GM12873 (cell line): ENCODE results near the gene C2CD2.
A peak's percentile ranks its signal among the peaks of the same experiment; 100 is the strongest.

Source experiments
- CTCF ChIP-seq: IDR thresholded peaks from 2 replicates; pipeline ENCODE4 v1.5.1; 2012; ENCODE audit warnings: low read depth, mild to moderate bottlenecking, moderate library complexity, low read length, control low read depth; ENCODE audit not compliant: insufficient read depth; ENCODE audit errors: missing control alignments

C2CD2 gene

GRCh38 chr21:41878831-41879189 is 75.0 kb downstream of the C2CD2 start:
- TF ChIP-seq CTCF, result no peak

GRCh38 chr21:41877901-41878830 is 75.7 kb downstream of the C2CD2 start:
- TF ChIP-seq CTCF, result no peak

GRCh38 chr21:41876928-41877652 is 76.7 kb downstream of the C2CD2 start:
- TF ChIP-seq CTCF, result peak; percentile 27

- TF ChIP-seq CTCF, result no peak
Observed at GRCh38 chr21:41876396-41876795, 77.4 kb downstream of the C2CD2 start.

- no peak for TF ChIP-seq CTCF
Observed at GRCh38 chr21:41875086-41875485, 78.7 kb downstream of the C2CD2 start.

GRCh38 chr21:41874611-41875010 is 79.2 kb downstream of the C2CD2 start:
- no peak for TF ChIP-seq CTCF

- TF ChIP-seq CTCF, result no peak
Observed at GRCh38 chr21:41873426-41873825, 80.4 kb downstream of the C2CD2 start.
